PC-9 (cell line): ENCODE data around the gene TMEM50B.

Source experiments
- CTCF ChIP-seq: fragments of 200-600 bp; sonication (generic); conservative IDR thresholded peaks from 2 replicates; pipeline ENCODE4 v1.6.1; 2017; ENCODE audit warnings: mixed run types, antibody characterized with exemption, mild to moderate bottlenecking, moderate library complexity
- EZH2 ChIP-seq: fragments of 200-600 bp; sonication (generic); IDR thresholded peaks from 2 replicates; pipeline ENCODE4 v1.8.0; 2017; ENCODE audit warnings: antibody characterized with exemption, low read depth

GRCh38 chr21:33430858-33431257 lies 48.9 kb downstream of the TMEM50B start:
- TF ChIP-seq CTCF (no peak), EZH2 (no peak)
